Gastrocnemius medialis (tissue), 4 donors: ENCODE results near the gene RNF144A.

Source experiments
- POLR2A ChIP-seq, 2 donors: fragments of 450-650 bp; IDR thresholded peaks; one replicate each; pipeline ENCODE4 v1.6.1; 2017; ENCODE audit warnings: antibody characterized with exemption in 2 of 2, mild to moderate bottlenecking in 2 of 2, moderate library complexity in 2 of 2
- TF ChIP-seq, protein P1 (sequence below), 5 experiments: fragments of 450-650 bp in 3 of 5; fragments of 200-600 bp in 2 of 5; sonication (generic) in 2 of 5; IDR thresholded peaks in 4 of 5; conservative IDR thresholded peaks in 1 of 5; 1 replicate in 4 of 5; 2 replicates in 1 of 5; pipeline ENCODE4 v1.5.1; 2016 to 2019; ENCODE audit warnings: antibody characterized with exemption in 5 of 5, mild to moderate bottlenecking in 3 of 5, moderate library complexity in 3 of 5

DNA sequence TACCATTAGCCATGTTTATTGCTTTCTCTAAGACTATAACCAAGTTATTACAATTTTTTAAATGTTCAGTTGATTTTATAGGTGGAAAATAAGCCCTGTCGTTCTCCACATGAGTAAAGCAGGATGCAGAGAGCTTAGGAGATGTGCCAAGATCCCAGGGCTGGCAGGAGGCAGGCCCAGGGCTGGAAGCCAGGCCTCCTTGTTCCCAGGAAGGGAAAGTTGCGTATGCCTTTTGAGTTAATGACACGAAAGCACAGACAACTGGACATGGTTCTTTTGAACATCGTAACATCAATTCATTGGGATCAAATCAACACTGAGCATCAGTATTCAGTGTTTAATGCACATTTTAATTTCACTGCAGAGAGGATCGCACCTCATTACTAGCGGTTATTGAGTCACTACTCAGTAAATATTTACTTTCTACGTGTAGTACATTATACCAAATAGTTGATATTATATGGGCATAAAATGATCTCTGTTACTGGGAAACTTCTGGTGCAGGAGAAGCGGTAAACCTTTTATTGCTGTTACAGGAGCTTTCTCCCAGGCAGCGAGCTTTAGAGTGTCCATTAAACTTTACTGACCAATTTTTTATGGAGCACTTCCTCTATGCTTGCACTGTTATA is 60.0 kb downstream of the RNF144A start:
- TF ChIP-seq, protein P1, sequence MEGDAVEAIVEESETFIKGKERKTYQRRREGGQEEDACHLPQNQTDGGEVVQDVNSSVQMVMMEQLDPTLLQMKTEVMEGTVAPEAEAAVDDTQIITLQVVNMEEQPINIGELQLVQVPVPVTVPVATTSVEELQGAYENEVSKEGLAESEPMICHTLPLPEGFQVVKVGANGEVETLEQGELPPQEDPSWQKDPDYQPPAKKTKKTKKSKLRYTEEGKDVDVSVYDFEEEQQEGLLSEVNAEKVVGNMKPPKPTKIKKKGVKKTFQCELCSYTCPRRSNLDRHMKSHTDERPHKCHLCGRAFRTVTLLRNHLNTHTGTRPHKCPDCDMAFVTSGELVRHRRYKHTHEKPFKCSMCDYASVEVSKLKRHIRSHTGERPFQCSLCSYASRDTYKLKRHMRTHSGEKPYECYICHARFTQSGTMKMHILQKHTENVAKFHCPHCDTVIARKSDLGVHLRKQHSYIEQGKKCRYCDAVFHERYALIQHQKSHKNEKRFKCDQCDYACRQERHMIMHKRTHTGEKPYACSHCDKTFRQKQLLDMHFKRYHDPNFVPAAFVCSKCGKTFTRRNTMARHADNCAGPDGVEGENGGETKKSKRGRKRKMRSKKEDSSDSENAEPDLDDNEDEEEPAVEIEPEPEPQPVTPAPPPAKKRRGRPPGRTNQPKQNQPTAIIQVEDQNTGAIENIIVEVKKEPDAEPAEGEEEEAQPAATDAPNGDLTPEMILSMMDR (IDR thresholded peaks at IDR 0.05 in 4 of 5, conservative IDR thresholded peaks at IDR 0.05 in 1 of 5), result no peak
- TF ChIP-seq POLR2A (IDR thresholded peaks at IDR 0.05), result no peak
